GM23338 (cell line): ENCODE measurements around the gene PSD. TPM values are rescaled to one million over a fixed set of nuclear protein-coding genes. Genes with fewer than 3 reads are reported as not detected.
A peak's percentile ranks its signal among the peaks of the same experiment; 100 is the strongest.

Experiments
- ATAC-seq: fragments of 200-7000 bp; cut with Tn5 transposase; 3 replicates; pipeline ENCODE4 v1.9.1; 2020
- DNase-seq: peaks from one replicate; pipeline ENCODE4 v3.0.0-alpha.2; 2015; ENCODE audit warnings: low spot score
- H2AFZ ChIP-seq: fragments of 200-600 bp; sonication (generic); 2 replicates; pipeline ENCODE4 v1.8.0; 2016; ENCODE audit warnings: antibody characterized with exemption, mild to moderate bottlenecking, moderate library complexity
- H3F3A ChIP-seq: fragments of 200-600 bp; sonication (generic); replicated peaks from 2 replicates; pipeline ENCODE4 v1.8.0; 2017; ENCODE audit warnings: antibody characterized with exemption, mixed run types, low read depth
- H3K27ac ChIP-seq: fragments of 200-600 bp; sonication (generic); 2 replicates; pipeline ENCODE4 v1.6.1; 2016; ENCODE audit warnings: low read depth
- H3K27me3 ChIP-seq: fragments of 200-600 bp; sonication (generic); 2 replicates; pipeline ENCODE4 v1.8.0; 2016; ENCODE audit warnings: mild to moderate bottlenecking, mixed run types, moderate library complexity; ENCODE audit not compliant: insufficient read depth
- H3K36me3 ChIP-seq: fragments of 200-600 bp; sonication (generic); 2 replicates; pipeline ENCODE4 v1.8.0; 2016; ENCODE audit warnings: mild to moderate bottlenecking; ENCODE audit not compliant: insufficient read depth
- H3K4me1 ChIP-seq: fragments of 200-600 bp; sonication (generic); 2 replicates; pipeline ENCODE4 v1.8.0; 2016; ENCODE audit warnings: mild to moderate bottlenecking, moderate library complexity; ENCODE audit not compliant: insufficient read depth
- H3K4me2 ChIP-seq: fragments of 200-600 bp; sonication (generic); 2 replicates; pipeline ENCODE4 v1.7.1; 2017; ENCODE audit warnings: mixed run types
- H3K4me3 ChIP-seq: fragments of 200-600 bp; sonication (generic); 2 replicates; pipeline ENCODE4 v1.6.1; 2016; ENCODE audit warnings: mixed run types
- H3K79me2 ChIP-seq: fragments of 200-600 bp; sonication (generic); replicated peaks from 2 replicates; pipeline ENCODE4 v1.8.0; 2017; ENCODE audit warnings: mild to moderate bottlenecking; ENCODE audit not compliant: insufficient read depth
- H3K9me2 ChIP-seq: fragments of 200-600 bp; sonication (generic); 2 replicates; pipeline ENCODE4 v1.8.0; 2017; ENCODE audit not compliant: insufficient read depth
- H4K20me1 ChIP-seq: fragments of 200-600 bp; sonication (generic); replicated peaks from 2 replicates; pipeline ENCODE4 v1.8.0; 2017; ENCODE audit warnings: mild to moderate bottlenecking; ENCODE audit not compliant: insufficient read depth
- H3K27ac Mint-ChIP-seq: 2 replicates; pipeline ENCODE4 v1.8.0; 2020; ENCODE audit warnings: inconsistent platforms, mild to moderate bottlenecking, moderate library complexity, mixed read lengths
- H3K27me3 Mint-ChIP-seq: 3 replicates; pipeline ENCODE4 v1.8.0; 2022; ENCODE audit warnings: low read depth, mild to moderate bottlenecking, moderate library complexity, mixed read lengths, inconsistent platforms; ENCODE audit not compliant: insufficient read depth, poor library complexity
- H3K36me3 Mint-ChIP-seq: 3 replicates; pipeline ENCODE4 v1.8.0; 2021; ENCODE audit warnings: low read depth, mild to moderate bottlenecking, inconsistent platforms, moderate library complexity, mixed read lengths
- H3K4me1 Mint-ChIP-seq: 3 replicates; pipeline ENCODE4 v1.8.0; 2020; ENCODE audit warnings: mild to moderate bottlenecking, inconsistent platforms, mixed read lengths
- H3K4me3 Mint-ChIP-seq: 3 replicates; pipeline ENCODE4 v1.8.0; 2021; ENCODE audit warnings: moderate library complexity, mild to moderate bottlenecking, inconsistent platforms, mixed read lengths
- H3K9me3 Mint-ChIP-seq: 3 replicates; pipeline ENCODE4 v1.8.0; 2020; ENCODE audit warnings: moderate library complexity, mild to moderate bottlenecking, inconsistent platforms, mixed read lengths
- CREB1 ChIP-seq: fragments of 250-450 bp; sonication (Bioruptor Pico); IDR thresholded peaks from 2 replicates; pipeline ENCODE4 v1.5.0; 2020; ENCODE audit warnings: low read depth, mild to moderate bottlenecking, moderate library complexity
- CTCF ChIP-seq, 2 experiments: fragments of 200-600 bp in 1 of 2; sonication (generic) in 1 of 2; conservative IDR thresholded peaks; 2 replicates each; pipeline versions ENCODE4 v1.5.1 to v1.6.1; 2016 to 2017; ENCODE audit warnings: antibody characterized with exemption in 2 of 2, low read depth in 2 of 2, mild to moderate bottlenecking in 2 of 2, moderate library complexity in 1 of 2
- ETS1 ChIP-seq: IDR thresholded peaks from 2 replicates; pipeline ENCODE4 v1.6.1; 2016; ENCODE audit warnings: antibody characterized with exemption
- EZH2 ChIP-seq: fragments of 200-600 bp; sonication (generic); IDR thresholded peaks from one replicate; pipeline ENCODE4 v1.8.0; 2017; ENCODE audit warnings: antibody characterized with exemption, mild to moderate bottlenecking, low read depth; ENCODE audit not compliant: unreplicated experiment
- EZH2phosphoT487 ChIP-seq: fragments of 200-600 bp; sonication (generic); IDR thresholded peaks from one replicate; pipeline ENCODE4 v1.8.1; 2018; ENCODE audit warnings: antibody characterized with exemption; ENCODE audit not compliant: unreplicated experiment
- JUNB ChIP-seq: IDR thresholded peaks from one replicate; pipeline ENCODE4 v1.6.1; 2016; ENCODE audit warnings: antibody characterized with exemption; ENCODE audit not compliant: unreplicated experiment
- NANOG ChIP-seq: IDR thresholded peaks from 2 replicates; pipeline ENCODE4 v1.6.1; 2016; ENCODE audit warnings: antibody characterized with exemption, borderline replicate concordance
- POLR2AphosphoS5 ChIP-seq: IDR thresholded peaks from 2 replicates; pipeline ENCODE4 v1.6.1; 2016; ENCODE audit warnings: antibody characterized with exemption, low read depth
- REST ChIP-seq: IDR thresholded peaks from one replicate; pipeline ENCODE4 v1.6.1; 2018; ENCODE audit warnings: antibody characterized with exemption; ENCODE audit not compliant: unreplicated experiment
- STAT1 ChIP-seq: IDR thresholded peaks from one replicate; pipeline ENCODE4 v1.6.1; 2016; ENCODE audit warnings: antibody characterized with exemption; ENCODE audit not compliant: unreplicated experiment
- ZNF331 ChIP-seq: fragments of 250-450 bp; sonication (Bioruptor Pico); IDR thresholded peaks from 2 replicates; pipeline ENCODE4 v1.5.0; 2020; ENCODE audit warnings: low read depth, mild to moderate bottlenecking, moderate library complexity
- polyA plus RNA-seq: library from polyadenylated mRNA; unstranded; fragments of >200 nt; fragmentation: Nextera tagmentation; extraction: Ambion mirVana; gene quantifications from 2 replicates; pipeline ENCODE4 v1.2.1, GENCODE V29; 2016
- total RNA-seq: library from RNA; depleted of rRNA; stranded (reverse); fragments of >200 nt; shearing (Covaris generic); gene quantifications from 2 replicates; pipeline ENCODE4 v1.2.3, GENCODE V29; 2014

The PSD gene
- total and polyA plus RNA-seq, 2 experiments from 2014 or later: 1.9 to 6.8 TPM

- peak overlapping the region; percentile 90 for H3K27ac Mint-ChIP-seq
- Histone ChIP-seq H4K20me1 (no peaks in the 10 kb centered on the region), H3K79me2 (peaks cover 23% of the 10 kb centered on the region; the same call in 1 of the 2 replicates)
Observed at GRCh38 chr10:102461187-102462054, 42.8 kb upstream of the PSD start.

More at GRCh38 chr10:102461187-102462054, 42.8 kb upstream of the PSD start:
- H3K4me2 ChIP-seq: peak overlapping the region; percentile 96
- peak overlapping the region; percentile 94 for H2AFZ ChIP-seq
- DNase-seq (peak; percentile 98), ATAC-seq (peak; percentile 80)
- H3K27ac ChIP-seq: peak overlapping the region; percentile 68
- H3K4me3 ChIP-seq: peak overlapping the region; percentile 85
- no peaks in the 10 kb centered on the region for H3K9me3 Mint-ChIP-seq
- no peaks in the 10 kb centered on the region for H3K9me2 ChIP-seq
- H3K4me1 ChIP-seq: peaks cover 29% of the 10 kb centered on the region
- H3K4me3 Mint-ChIP-seq: peak overlapping the region; percentile 90
- H3K27me3 Mint-ChIP-seq: peaks cover 19% of the 10 kb centered on the region
- peak; percentile 81 for TF ChIP-seq CREB1 (CRISPR knock-in tag)
- no peak for TF ChIP-seq EZH2phosphoT487
- no peak for TF ChIP-seq JUNB
- TF ChIP-seq EZH2: no peak
- peak; percentile 84 for TF ChIP-seq ETS1
- no peak for TF ChIP-seq STAT1
- no peak for TF ChIP-seq NANOG
- no peak for TF ChIP-seq ZNF331 (CRISPR knock-in tag)
- peak; percentile 65 for TF ChIP-seq REST
- TF ChIP-seq CTCF (conservative IDR thresholded peaks at IDR 0.05; ENCODE audit: low read depth in 2 of 2): no peak
- TF ChIP-seq POLR2AphosphoS5: peak; percentile 87
- peaks cover 36% of the 10 kb centered on the region for H3K4me1 Mint-ChIP-seq
- no peaks in the 10 kb centered on the region for H3K36me3 ChIP-seq
- peaks cover 5% of the 10 kb centered on the region; the same call in 1 of the 2 replicates for H3K27me3 ChIP-seq
- H3F3A ChIP-seq: 0 out of 2 replicates have a peak, but pooled peaks cover 21% of the 10 kb centered on the region
- H3K36me3 Mint-ChIP-seq: peaks cover 4% of the 10 kb centered on the region
